GM21528 (cell line): Measurements from ENCODE around the gene MTA2.
"Not testable (repeated sequence)": the region's sequence is repeated elsewhere in the genome, so short reads cannot be mapped to it uniquely, and the experiment has no call there.

ENCODE experiments used
- ATAC-seq: cut with Tn5 transposase; IDR thresholded peaks from one replicate; pipeline ENCODE4 v1.9.1; 2021; ENCODE audit warnings: mild to moderate bottlenecking, moderate library complexity; ENCODE audit not compliant: unreplicated experiment, low FRiP score

The MTA2 gene

DNA sequence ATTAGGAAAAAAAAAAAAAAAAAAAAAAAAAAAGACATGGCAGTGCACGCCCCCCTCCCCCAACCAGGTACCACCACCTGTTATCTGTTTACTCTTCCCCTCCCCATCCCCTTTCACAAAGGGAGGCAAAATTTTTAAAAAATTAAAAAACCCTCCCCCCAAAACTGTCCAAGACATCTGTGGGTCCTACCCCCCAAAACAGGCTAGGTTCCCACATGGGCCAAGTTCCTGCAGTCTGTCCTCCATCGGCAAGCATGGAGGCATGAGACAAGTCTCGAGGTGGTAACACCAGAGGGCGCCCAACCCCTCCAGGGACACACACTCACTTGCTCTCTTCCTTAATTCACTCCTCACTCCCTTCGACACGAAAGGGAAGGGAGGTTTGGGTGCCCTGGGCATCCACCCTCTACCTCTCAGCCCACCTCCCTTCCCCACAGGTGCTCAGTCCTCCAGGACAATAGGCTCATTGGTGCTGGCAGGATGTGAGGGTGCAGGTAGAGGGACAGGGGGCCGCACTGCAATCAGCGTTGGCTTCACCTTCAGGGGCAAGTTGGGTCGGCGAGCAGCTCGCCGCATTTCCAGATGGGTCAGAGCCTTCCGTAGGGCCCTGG, 8.1 kb downstream of the MTA2 start:
- no peak for ATAC-seq

DNA sequence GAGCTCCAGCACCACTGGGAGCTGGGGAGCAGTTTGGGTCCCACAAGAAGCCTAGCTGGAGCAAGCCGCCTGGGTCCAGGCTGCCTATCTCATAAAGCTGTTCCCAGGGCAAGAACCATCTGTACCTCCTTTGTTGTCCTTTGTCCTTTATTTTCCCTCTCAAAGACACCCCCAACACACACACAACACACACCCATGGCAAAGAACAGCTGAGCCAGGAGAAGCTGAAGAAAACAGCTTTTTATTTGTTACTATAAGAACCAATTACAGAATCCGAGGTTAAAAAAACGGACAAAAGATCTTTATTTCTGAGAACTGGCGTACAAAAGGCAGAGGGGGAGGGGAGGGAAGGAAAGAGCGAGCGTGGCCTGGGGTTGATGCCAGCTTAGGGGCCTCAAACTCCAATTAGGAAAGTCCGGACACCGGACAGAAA, 8.7 kb downstream of the MTA2 start:
- no peak for ATAC-seq

DNA sequence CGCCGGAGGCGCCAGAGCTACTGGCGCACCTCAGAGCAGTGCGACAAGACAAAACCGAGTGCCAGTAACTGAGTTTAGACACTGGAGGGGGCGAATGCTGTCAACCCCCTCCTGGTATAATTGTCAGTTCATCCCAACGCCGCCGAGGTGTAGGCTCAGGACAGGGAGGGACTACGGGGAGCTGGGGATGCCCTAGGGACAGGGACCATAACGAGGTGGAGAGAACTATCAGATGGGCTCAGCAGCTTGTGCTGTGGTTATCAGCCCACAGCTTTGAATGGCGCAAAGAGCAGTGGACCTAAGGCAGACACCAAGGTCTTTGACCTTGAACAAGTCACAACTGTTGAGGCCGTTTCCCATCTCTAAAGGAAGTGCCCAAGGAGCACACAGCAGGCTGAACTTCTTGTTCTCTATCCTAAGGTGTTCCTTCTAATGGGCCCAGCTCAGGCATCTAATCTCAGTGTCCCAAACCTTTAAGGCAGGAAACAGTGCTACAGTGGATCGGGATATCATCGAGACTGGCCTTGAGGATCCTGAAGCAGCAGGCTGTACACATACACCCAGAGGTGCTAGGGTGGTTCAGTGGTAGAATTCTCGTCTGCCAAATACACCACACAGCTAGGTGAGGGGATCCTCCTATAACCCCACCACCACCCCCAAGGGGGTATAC, 9.4 kb downstream of the MTA2 start:
- no peak for ATAC-seq

DNA sequence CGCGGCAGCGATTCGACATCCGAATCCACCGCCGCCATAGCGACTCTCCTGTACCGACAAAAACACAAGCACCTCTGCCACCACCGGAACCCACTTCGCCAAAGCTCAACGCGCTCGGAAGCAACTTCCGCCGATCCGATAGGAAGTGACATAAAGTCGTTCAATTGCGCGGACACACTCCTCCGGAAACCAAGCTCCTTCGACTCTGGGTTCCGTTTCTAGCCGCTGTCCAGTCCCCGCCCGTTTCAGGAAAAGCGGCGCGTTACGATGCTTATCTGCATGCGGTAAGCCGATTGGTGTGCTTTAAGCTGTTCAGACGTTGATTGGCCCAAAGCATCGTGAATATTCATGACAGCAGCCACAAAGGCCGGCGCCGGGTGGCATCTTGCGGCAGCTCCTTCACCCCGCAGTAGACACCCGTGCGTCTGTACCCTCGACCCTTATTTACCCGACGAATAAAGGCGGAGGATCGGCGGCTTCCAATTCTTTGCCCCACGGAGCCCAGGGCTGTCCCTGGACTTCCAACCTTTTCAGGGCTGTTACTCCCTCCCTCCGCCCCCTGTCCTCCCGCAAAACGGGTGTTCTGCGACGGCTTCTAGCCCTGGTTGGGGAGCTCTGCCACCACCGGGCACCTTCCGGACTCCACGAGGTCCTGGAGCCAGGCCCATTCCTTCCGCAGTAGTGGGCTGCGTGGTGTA, 10.1 kb downstream of the MTA2 start, which contains the start of gene TUT1:
Gene TUT1 (minus strand): TSS at position 76 of the 698 bp plus-strand sequence. CDS start 38 bp downstream, at position 38.
- ATAC-seq: peak; percentile 86

DNA sequence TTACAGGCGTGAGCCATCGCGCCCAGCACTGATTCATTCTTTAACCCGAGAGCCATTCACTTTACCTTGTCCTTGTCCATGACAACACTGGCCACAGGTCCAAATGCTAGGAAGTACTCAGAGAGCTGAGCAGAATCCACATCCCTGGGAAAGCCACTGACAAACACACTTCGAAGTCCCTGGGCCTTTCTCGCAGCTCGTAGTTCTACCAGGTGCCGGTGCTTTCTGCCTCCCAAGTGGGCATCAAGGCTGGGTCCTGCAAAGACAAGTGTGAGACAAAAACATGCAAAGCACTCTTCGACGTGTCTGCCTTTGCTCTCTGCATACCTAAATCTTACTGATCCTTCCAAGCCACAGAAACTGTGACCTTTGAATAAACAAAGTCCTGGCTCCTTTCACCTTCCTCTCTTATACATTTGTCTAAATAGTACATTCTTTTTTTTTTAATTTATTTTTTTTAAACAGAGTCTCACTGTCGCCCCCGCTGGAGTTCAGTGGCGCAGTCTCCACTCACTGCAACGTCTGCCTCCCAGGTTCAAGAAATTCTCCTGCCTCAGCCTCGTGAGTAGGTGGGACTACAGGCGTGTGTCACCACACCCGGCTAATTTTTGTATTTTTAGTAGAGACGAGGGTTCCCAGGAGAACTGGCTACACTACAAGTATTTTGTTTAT, 12.6 kb downstream of the MTA2 start:
- ATAC-seq: no peak

DNA sequence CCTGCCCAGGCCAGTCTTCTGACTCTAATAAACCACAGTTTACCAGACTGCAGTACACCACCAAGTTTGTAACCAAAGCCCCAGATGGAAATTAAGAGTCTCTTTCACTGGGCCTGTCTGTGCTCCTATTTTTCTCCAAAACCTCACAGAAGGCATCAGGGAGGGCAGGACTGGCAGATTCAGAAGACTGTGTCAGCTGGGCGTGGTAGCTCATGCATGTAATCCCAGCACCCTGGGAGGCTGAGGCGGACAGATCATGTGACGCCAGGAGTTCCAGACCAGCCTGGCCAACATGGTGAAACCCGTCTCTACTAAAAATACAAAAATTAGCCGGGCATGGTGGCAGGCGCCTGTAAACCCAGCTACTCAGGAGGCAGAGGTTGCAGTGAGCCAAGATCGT, 16.3 kb downstream of the MTA2 start:
- ATAC-seq: not testable (repeated sequence)

DNA sequence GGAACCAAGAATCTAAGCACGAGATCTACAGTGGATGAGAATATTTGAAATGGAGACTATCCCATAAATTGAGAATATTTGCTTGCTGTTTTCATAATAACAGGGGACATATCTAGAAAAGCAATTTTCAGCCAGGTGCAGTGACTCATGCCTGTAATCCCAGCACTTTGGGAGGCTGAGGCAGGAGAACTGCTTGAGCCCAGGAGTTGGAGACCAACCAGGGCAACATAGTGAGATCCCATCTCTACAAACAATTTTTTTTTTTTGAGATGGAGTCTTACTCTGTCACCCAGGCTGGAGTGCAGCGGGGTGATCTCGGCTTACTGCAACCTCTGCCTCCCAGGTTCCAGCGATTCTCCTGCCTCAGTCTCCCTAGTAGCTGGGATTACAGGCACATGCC, 19.9 kb downstream of the MTA2 start:
- ATAC-seq: not testable (repeated sequence)

DNA sequence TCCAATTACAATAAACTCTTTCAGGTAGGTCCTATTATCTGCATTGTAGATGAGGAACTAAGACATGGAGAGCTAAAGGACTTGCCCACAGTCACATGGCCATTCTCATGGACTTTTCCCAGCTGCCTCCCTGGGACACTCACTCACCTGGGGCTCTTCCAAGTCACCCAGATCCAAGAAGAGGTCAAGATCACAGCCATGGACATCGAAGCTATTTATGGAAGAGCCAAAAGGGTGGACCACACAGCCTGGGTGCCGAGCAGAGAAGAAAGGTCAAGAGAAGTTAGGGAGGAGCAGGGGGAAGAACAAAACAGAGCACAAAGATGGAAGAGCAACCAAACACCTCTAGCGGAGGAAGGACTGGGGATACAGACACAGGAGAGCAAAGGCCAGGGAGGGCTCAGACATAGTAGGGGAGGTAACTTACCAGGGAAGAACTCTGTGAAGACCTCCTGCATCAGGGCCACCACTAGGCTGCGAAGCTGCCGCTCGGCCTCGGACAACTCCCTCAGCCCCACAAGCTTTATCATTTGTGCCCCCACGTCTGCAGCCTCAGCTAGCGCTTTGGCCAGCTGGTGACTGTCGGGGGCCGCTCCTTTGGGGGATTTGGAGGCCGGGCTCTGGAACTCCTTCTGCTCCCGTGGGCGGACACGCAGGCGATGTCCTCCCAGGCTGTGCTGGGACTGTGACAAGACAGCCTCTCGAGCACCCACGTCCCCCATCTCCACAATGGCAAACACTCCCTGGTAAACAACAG, 20.5 kb downstream of the MTA2 start:
- ATAC-seq: no peak

DNA sequence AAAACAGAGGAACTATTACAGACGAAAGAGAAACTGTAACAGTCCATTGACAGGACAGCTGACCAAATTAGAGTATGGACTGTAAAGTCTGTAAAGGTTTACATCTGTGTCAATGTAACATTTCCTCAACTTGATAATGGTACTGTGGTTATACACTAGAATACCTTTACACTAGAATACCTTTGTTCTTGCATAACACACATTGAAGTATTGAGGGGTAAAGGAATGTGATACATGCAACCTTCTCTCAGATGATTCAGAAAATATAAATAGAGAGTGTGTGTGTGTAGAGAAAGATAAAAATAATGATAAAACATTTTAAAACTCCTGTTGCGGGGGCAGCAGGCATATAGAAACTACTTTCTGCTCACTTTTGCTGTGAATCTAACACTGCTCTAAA, 22.4 kb downstream of the MTA2 start:
- no peak for ATAC-seq

DNA sequence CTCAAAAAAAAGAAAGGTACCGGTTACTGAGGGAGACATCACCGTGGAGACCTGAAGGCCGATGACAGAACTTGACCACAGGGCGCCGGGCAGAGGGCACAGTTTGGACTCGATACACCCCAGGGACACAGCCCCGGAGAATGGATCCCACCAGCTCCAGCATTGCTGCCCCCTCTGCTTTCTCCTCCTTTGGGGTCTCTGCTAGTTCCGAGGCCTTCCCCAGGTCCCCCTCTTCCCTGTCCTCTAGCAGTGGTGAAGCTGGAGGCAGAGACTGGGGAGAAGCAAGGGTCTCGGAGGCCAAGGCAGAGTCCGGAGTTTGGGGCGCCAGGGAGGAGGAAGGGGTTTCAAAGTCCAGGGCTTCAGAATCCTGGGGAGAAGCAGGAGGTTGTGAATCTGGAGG, 23.1 kb downstream of the MTA2 start:
- ATAC-seq: no peak

DNA sequence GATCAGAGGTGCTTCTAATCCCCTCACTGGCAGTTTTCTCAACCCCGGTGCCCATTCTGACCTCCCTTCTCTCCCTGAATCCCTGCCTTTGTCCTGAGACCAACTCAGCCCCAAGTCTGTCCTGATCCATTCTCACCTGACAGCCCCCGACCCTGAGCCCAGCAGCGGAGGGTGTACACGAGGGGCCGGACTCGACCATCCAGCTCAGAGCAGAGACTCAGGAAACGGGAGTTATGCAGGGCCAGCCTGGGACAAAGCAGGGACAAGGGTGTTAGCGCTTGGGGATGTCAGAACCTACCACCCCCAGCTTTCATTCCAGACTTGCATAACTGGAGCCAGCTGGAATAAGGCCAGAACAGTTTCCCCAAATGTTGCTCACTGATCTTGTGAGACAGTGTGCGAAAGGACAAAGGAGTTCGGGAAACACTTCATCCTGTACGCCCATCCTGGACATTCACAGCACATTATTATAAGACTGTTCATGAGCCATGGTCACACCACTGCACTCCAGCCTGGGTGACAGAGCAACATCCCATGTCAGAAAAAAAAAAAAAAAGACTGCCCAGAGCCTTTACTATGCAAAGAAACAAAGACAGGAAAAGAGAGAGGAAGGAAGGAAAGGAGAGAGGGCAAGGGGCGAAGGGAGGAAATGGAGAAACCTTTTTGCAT, 24.5 kb downstream of the MTA2 start:
- ATAC-seq: no peak

DNA sequence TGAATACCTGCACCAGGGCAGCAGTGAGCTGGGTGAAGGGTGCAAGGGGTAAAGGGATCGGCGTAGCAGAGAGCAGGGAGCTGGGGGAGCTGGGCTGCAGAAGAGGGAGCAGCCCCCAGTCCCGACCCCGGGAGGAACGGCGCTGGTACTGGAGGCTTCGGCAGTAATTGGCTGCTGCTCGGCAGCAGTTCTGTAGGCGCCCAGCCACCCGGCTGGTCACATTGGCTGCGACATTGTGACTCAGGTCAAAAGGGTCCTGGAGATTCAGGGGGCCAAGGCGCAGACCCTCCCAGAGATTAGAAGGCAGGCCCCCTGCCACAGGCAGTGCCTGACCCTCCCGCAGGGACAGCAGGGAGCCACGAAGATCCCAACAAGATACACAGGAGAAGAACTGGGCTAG, 25.8 kb downstream of the MTA2 start:
- ATAC-seq: no peak

DNA sequence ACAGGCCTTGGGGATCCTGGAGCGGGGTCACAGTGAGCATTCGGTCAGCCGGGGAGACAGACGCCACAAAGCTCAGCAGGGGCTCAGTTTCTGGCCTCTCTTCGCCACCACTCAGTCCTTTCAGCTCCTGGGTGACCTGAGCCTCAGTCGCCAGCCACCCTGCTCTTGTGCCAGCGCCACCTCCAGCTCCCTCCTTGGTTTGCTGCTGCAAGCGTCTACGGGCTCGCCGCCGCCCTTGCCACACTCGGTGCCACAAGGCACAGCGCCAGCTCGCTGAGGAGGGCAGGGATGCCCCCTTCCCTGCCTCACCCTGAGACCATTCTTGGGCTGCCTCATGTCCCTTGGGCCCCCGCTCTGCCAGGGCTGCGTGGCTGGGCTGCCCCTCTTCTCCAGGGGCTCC, 26.5 kb downstream of the MTA2 start:
- ATAC-seq: no peak

DNA sequence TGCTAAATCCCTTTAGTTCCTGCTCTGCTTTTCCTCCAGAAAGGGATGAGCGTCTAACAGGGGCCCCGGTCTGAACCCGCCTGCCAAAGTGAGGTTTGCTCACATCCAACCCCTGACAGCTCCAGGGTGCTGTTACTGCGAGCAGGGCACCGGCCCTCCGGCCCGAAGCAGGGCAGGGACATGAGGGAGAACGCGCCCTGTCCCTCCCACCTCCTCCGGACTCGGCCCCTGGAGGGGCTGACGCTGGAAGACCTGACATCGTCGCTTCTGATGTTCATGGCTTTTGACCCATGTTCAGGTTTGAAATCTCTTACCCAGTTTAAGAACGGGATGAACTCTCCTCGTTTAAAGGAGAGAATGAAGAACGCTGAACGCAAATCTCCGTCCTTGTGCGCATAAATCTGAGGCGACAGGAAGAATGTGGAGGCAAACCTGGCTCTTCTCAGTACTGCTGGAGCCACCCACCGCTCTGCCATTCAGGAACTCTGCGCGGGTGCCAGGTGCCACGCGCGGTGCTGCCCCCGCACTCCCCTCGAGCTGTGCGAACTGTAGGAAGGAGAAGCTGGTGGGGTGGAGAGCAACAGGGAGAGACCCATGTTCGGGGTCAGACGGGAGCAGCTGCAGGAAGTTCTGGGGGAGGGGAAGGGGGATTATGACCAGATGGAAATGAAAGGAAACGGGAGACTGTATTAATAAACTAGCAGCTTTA, 27.1 kb downstream of the MTA2 start:
- peak; percentile 14 for ATAC-seq

DNA sequence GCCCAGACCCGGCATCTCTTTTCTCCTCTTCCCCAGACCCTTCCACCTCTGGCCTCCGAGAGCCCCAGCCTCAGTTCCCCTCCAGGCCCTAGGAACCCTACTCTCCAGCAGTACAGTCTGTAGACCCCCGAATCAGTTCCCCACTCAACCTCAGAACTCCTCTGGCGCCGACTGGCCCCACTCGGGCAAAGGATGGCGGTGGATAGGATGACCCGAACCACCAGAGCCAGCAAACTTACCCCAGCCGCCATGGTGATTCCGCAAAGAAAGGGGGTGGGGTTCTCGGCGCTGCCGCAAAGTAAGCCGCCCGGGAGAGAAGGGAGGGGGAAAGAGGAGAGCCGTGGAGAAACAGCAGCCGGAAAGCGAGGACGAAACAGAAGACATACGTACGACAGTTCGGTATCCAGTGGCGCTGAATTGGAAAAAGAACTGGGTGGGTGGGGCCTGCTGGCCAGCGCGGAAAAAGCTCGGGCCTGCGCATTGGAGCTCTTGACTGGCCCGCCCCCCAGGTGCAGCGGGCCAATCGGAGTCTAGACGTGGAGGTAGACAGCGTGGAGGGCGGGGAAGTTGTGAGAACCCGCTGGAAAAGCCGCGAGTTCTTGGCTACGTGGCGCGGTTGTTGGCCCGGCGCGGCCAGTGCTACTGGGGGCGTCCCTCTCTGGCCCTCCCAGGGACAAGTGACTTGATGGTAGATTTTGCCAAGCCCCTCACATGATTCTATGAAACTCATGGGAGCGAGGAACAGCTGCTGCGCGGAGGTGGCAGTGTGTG, 27.9 kb downstream of the MTA2 start, which contains the start of gene EEF1G:
Gene EEF1G (minus strand): TSS at position 300 of the 771 bp plus-strand sequence. CDS start 49 bp downstream, at position 251.
- peak; percentile 80 for ATAC-seq

DNA sequence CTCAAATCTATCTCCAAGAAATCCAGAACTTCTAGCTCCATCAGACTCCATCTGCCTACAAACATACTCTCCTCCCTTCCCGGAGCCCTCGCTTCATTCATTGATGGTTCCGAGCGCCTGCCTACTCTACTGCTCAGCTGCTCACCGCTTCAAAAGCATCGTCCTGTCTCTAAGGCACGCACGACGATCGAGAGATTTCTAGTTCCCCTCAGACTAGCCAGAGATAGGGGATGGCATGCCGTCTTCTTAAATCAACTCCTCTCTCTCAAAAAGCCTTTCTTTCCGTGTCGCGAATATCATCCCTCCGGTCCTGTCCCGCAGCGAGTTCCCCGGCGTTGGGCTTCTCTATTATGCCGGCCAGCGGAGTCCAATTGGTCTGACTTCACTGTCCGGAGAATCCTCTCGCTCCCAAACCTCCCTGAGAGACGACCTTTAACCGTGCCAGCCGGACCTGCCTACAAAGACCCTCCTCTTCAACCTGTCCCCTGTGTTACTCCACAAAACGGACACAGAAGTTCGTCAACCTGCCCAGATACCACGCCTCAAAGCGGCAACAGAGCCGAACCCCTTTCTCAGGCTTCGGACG, 28.6 kb downstream of the MTA2 start:
- ATAC-seq: no peak

DNA sequence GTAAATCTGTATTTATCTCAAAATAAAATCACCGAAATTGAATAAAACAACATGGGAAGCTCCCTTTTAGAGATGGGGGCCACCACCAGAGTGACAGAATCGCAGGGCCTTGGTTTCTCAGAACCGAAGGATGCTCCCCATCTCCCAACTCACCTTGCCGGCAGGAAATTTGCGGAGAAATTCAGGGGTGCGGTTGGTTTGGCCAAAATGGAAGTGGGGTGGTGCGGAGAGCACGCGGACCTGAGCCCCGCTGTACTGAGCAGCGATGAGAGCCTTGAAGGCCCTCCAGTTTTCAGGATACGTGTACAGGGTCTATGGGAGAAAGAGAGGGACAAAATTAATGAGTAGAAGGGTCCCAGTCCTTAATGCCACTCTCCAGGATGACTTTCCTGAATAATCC, 29.2 kb downstream of the MTA2 start:
- no peak for ATAC-seq

DNA sequence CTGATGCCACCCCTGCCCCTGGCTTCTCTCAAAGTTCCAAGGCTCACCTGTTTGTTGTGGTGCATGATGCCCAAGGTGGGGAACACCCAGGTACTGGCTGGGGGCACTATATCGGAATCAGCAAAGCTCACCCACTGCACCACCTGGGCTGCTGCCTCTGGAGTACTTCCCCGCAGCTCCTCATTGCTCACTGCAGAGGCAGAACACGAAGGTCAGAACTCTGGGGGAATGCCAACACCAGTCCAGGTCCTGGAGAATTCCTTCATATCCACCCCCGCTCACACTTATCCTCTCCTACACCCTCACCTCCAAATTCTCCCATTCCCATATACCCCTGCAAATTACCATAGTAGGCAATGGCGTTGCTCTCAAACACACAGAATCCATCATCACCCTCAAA, 30.2 kb downstream of the MTA2 start:
- not testable (repeated sequence) for ATAC-seq
